GM12892 (cell line): ENCODE data around the gene TRIML2.

Experiments
- POLR2A ChIP-seq: IDR thresholded peaks from 2 replicates; pipeline ENCODE4 v1.6.1; 2011; ENCODE audit warnings: low read depth, low read length, control low read depth
- POLR2AphosphoS5 ChIP-seq: IDR thresholded peaks from 2 replicates; pipeline ENCODE4 v1.6.1; 2011; ENCODE audit warnings: low read depth, low read length, control low read depth
- TAF1 ChIP-seq: IDR thresholded peaks from 2 replicates; pipeline ENCODE4 v1.6.1; 2011; ENCODE audit warnings: low read depth, mild to moderate bottlenecking, control low read depth, low read length, borderline replicate concordance

- no peak for TF ChIP-seq POLR2A
- no peak for TF ChIP-seq TAF1
- no peak for TF ChIP-seq POLR2AphosphoS5
Measured at GRCh38 chr4:188158336-188158735, 48.9 kb upstream of the TRIML2 start.
